ENCODE data around the gene HAS3. TPM values are rescaled to one million over a fixed set of nuclear protein-coding genes. Genes with fewer than 3 reads are reported as not detected.

The HAS3 gene
- total RNA-seq, 4 donors from 2014 or later = 0.78 to 3.3 (median 1.2) TPM

DNA sequence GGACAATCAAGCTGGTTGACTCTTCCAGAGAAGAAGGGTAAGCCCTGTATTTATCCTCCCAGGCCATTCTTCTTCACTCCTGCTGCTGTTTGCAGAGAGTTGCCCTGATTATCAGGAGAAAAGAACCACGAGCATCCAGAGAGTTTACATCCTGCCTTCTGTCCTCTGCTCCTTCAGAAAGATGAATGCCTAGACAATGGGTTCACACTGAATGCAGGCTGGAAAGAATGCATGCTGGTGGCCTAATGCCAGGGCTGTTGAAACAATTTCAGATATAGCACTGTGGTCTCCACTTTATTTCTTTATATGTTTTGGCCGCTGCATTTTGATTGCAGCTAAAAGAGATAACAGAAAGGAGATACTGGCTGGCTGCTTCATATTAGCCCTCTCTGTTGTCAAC lies 21.2 kb upstream of the HAS3 start:
- H3K36me3 ChIP-seq = peaks cover 0 to 27% of the 10 kb centered on the region in 2 donors
- no peaks in the 10 kb centered on the region for H3K27me3 ChIP-seq
- ATAC-seq = no peak
- TF ChIP-seq POLR2A (IDR thresholded peaks at IDR 0.05) (no peak), EP300 (IDR thresholded peaks at IDR 0.05) (no peak), POLR2AphosphoS5 (IDR thresholded peaks at IDR 0.05) (no peak)
- TF ChIP-seq, protein P1, sequence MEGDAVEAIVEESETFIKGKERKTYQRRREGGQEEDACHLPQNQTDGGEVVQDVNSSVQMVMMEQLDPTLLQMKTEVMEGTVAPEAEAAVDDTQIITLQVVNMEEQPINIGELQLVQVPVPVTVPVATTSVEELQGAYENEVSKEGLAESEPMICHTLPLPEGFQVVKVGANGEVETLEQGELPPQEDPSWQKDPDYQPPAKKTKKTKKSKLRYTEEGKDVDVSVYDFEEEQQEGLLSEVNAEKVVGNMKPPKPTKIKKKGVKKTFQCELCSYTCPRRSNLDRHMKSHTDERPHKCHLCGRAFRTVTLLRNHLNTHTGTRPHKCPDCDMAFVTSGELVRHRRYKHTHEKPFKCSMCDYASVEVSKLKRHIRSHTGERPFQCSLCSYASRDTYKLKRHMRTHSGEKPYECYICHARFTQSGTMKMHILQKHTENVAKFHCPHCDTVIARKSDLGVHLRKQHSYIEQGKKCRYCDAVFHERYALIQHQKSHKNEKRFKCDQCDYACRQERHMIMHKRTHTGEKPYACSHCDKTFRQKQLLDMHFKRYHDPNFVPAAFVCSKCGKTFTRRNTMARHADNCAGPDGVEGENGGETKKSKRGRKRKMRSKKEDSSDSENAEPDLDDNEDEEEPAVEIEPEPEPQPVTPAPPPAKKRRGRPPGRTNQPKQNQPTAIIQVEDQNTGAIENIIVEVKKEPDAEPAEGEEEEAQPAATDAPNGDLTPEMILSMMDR (IDR thresholded peaks at IDR 0.05) = no peak
- H3K4me3 ChIP-seq = no peak overlapping the region
- 22 to 25% methylated on average over 1 to 2 of the region's 2 CpGs for WGBS, 2 donors (ENCODE audit: low coverage in 1 of 2)
- peaks cover 0 to 8% (median 5%) of the 10 kb centered on the region in 3 donors for H3K4me1 ChIP-seq
- no peaks in the 10 kb centered on the region for H3K9me3 ChIP-seq
- no peak overlapping the region for H3K27ac ChIP-seq

DNA sequence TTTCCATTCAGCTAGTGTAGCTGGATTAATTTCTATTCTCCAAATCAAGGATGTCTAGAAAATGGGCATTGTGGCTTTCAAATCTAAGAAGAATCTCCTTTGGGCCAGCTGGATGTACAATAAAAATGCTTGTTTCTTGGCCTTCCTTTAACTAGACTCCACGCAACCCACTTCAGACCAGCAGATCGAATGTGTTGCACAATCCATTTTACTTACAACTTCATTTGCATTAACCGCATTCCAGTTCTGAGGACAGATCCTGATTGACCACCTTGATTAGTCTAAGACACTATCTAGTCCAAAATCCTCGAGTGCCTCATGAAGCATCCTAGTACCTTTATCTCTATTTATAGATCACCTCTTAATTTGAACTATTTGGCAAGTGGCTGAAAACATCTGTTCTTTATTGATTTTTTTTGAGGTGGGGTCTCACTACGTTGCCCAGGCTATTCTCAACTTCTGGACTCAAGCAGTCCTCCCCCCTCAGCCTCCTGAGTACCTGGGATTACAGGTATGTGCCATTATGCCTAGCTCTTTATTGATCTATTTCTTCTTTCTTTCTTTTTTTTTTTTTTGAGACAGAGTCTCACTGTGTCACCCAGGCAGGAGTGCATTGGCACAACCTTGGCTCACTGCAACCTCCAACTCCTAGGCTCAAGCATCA lies 20.3 kb upstream of the HAS3 start:
- H3K36me3 ChIP-seq = peaks cover 0 to 27% of the 10 kb centered on the region in 2 donors
- H3K9me3 ChIP-seq = no peaks in the 10 kb centered on the region
- H3K4me3 ChIP-seq = no peak overlapping the region
- 78 to 92% methylated on average over 4 to 5 of the region's 5 CpGs for WGBS, 2 donors (ENCODE audit: low coverage in 1 of 2)
- H3K27me3 ChIP-seq = no peaks in the 10 kb centered on the region
- peaks cover 0 to 8% (median 5%) of the 10 kb centered on the region in 3 donors for H3K4me1 ChIP-seq
- no peak for TF ChIP-seq POLR2A (IDR thresholded peaks at IDR 0.05)
- no peak for TF ChIP-seq POLR2AphosphoS5 (IDR thresholded peaks at IDR 0.05)
- TF ChIP-seq, protein P1 (IDR thresholded peaks at IDR 0.05) = no peak
- no peak for TF ChIP-seq EP300 (IDR thresholded peaks at IDR 0.05)
- no peak for ATAC-seq
- H3K27ac ChIP-seq = no peak overlapping the region

DNA sequence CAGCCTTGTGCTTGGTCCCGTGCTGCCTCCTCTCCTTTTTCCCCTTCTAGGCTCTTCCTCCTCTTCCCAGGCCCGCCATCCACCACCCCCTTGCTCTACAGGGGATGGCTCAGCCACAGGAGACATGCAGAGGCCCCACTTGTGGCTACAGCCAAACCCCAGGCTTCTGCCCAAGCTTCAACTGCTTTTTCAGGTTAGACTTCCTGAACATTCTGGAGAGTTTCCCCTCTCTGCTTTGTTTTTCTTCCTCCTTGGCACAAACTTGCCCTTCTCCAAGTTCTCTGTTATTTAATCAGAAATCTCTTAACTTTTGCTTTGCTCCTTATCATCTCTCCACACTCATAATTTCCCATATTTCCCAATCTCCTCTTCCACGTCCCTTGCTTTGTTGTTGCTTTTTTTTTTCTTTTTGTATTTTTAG lies 18.3 kb upstream of the HAS3 start:
- WGBS, 2 donors (ENCODE audit: low coverage in 1 of 2) = 56 to 75% methylated on average over 2 to 3 of the region's 3 CpGs

DNA sequence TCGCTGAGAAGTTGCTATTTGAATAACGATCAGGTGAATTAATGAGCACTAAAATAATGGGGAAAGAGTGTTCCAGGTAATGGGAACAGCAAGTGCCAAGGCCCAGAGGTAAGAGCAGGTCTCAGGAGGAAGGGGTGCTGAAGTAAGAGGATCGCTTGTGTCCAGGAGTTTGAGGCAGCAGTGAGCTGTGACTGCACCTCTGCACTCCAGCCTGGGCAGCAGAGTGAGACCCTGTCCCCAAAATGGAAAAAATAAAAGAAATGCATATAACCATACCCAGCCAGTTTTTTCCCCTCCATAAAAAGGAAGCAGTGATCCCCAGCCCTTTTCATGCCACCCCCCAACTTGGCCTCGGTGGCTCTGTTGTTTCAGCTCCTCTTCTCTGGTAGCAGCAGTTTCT lies 16.8 kb upstream of the HAS3 start:
- Histone ChIP-seq H3K36me3 (peaks cover 0 to 23% of the 10 kb centered on the region in 2 donors), H3K9me3 (no peaks in the 10 kb centered on the region), H3K27ac (no peak overlapping the region), H3K27me3 (no peaks in the 10 kb centered on the region), H3K4me3 (no peak overlapping the region), H3K4me1 (peaks cover 0 to 8% (median 5%) of the 10 kb centered on the region in 3 donors)
- ATAC-seq = no peak
- 78 to 84% methylated on average over 3 to 4 of the region's 4 CpGs for WGBS, 2 donors (ENCODE audit: low coverage in 1 of 2)
- TF ChIP-seq EP300 (IDR thresholded peaks at IDR 0.05) (no peak), POLR2AphosphoS5 (IDR thresholded peaks at IDR 0.05) (no peak), POLR2A (IDR thresholded peaks at IDR 0.05) (no peak)
- TF ChIP-seq, protein P1 (IDR thresholded peaks at IDR 0.05) = no peak

More for the DNA sequence above, 18.3 kb upstream of the HAS3 start:
- TF ChIP-seq POLR2A (IDR thresholded peaks at IDR 0.05) (no peak), POLR2AphosphoS5 (IDR thresholded peaks at IDR 0.05) (no peak), EP300 (IDR thresholded peaks at IDR 0.05) (no peak)
- TF ChIP-seq, protein P1 (IDR thresholded peaks at IDR 0.05) = no peak
- no peak overlapping the region for H3K4me3 ChIP-seq
- H3K9me3 ChIP-seq = no peaks in the 10 kb centered on the region
- H3K36me3 ChIP-seq = peaks cover 0 to 27% of the 10 kb centered on the region in 2 donors
- no peak overlapping the region for H3K27ac ChIP-seq
- H3K27me3 ChIP-seq = no peaks in the 10 kb centered on the region
- no peak for ATAC-seq
- peaks cover 0 to 8% (median 5%) of the 10 kb centered on the region in 3 donors for H3K4me1 ChIP-seq
